PFSK-1 (cell line): ENCODE data around the gene SESN2.

Source experiments
- FOXP2 ChIP-seq: optimal IDR thresholded peaks from 2 replicates; pipeline ENCODE3; 2011; ENCODE audit warnings: borderline replicate concordance, control low read depth, inconsistent platforms; ENCODE audit not compliant: insufficient read depth; ENCODE audit errors: extremely low read length, extremely low read depth
- POLR2AphosphoS5 ChIP-seq: IDR thresholded peaks from 2 replicates; pipeline ENCODE4 v1.6.1; 2012; ENCODE audit warnings: low read depth, mild to moderate bottlenecking, control low read depth, low read length, moderate library complexity
- SIN3A ChIP-seq: IDR thresholded peaks from 2 replicates; pipeline ENCODE4 v1.6.1; 2012; ENCODE audit warnings: mild to moderate bottlenecking, low read length, moderate library complexity, borderline replicate concordance; ENCODE audit not compliant: insufficient read depth
- TAF1 ChIP-seq: IDR thresholded peaks from 2 replicates; pipeline ENCODE4 v1.6.1; 2012; ENCODE audit warnings: low read length, control low read depth, borderline replicate concordance; ENCODE audit not compliant: insufficient read depth
- TF ChIP-seq, protein P1 (sequence below), 2 experiments: IDR thresholded peaks; 2 replicates each; pipeline versions ENCODE4 v1.6.1 to v1.8.0; 2011 to 2012; ENCODE audit warnings: low read depth in 2 of 2, low read length in 2 of 2, control low read depth in 1 of 2, inconsistent platforms in 1 of 2, mild to moderate bottlenecking in 1 of 2, moderate library complexity in 1 of 2; ENCODE audit not compliant: insufficient read depth in 1 of 2

Gene SESN2

GRCh38 chr1:28273216-28273860, 14.0 kb downstream of the SESN2 start:
- TF ChIP-seq SIN3A (no peak), FOXP2 (no peak), TAF1 (no peak), POLR2AphosphoS5 (no peak)
- TF ChIP-seq, protein P1, sequence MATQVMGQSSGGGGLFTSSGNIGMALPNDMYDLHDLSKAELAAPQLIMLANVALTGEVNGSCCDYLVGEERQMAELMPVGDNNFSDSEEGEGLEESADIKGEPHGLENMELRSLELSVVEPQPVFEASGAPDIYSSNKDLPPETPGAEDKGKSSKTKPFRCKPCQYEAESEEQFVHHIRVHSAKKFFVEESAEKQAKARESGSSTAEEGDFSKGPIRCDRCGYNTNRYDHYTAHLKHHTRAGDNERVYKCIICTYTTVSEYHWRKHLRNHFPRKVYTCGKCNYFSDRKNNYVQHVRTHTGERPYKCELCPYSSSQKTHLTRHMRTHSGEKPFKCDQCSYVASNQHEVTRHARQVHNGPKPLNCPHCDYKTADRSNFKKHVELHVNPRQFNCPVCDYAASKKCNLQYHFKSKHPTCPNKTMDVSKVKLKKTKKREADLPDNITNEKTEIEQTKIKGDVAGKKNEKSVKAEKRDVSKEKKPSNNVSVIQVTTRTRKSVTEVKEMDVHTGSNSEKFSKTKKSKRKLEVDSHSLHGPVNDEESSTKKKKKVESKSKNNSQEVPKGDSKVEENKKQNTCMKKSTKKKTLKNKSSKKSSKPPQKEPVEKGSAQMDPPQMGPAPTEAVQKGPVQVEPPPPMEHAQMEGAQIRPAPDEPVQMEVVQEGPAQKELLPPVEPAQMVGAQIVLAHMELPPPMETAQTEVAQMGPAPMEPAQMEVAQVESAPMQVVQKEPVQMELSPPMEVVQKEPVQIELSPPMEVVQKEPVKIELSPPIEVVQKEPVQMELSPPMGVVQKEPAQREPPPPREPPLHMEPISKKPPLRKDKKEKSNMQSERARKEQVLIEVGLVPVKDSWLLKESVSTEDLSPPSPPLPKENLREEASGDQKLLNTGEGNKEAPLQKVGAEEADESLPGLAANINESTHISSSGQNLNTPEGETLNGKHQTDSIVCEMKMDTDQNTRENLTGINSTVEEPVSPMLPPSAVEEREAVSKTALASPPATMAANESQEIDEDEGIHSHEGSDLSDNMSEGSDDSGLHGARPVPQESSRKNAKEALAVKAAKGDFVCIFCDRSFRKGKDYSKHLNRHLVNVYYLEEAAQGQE (IDR thresholded peaks at IDR 0.05; ENCODE audit: insufficient read depth in 1 of 2, low read depth in 2 of 2, low read length in 2 of 2): no peak

DNA sequence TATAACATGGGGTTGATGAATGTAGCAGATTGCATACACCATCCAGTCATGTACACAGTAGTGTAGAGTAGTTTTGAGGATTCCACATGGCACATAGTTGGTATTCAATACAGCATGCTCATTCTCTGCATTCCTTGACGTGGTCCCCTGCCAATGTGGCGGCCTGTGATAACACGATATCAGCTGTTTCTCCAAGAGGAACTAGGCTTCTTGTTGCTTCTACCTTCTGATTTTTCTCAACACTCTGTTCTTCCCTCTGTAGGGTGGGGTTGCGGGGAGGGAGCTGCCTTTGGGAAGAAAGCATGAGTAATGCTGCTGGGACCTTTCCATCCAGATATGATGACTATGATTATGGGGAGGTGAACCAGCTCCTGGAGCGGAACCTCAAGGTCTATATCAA, 19.4 kb downstream of the SESN2 start:
- TF ChIP-seq POLR2AphosphoS5 (no peak), TAF1 (no peak), SIN3A (no peak), FOXP2 (no peak)
- TF ChIP-seq, protein P1 (IDR thresholded peaks at IDR 0.05; ENCODE audit: insufficient read depth in 1 of 2, low read depth in 2 of 2, low read length in 2 of 2): no peak

- TF ChIP-seq SIN3A: no peak
- no peak for TF ChIP-seq TAF1
- TF ChIP-seq, protein P1 (IDR thresholded peaks at IDR 0.05; ENCODE audit: insufficient read depth in 1 of 2, low read depth in 2 of 2, low read length in 2 of 2): no peak
- TF ChIP-seq POLR2AphosphoS5: no peak
- TF ChIP-seq FOXP2: no peak
Observed at GRCh38 chr1:28279721-28280120, 20.4 kb downstream of the SESN2 start.

GRCh38 chr1:28280501-28280900, 21.2 kb downstream of the SESN2 start:
- TF ChIP-seq TAF1 (no peak), SIN3A (no peak), FOXP2 (no peak), POLR2AphosphoS5 (no peak)
- TF ChIP-seq, protein P1 (IDR thresholded peaks at IDR 0.05; ENCODE audit: insufficient read depth in 1 of 2, low read depth in 2 of 2, low read length in 2 of 2): no peak

DNA sequence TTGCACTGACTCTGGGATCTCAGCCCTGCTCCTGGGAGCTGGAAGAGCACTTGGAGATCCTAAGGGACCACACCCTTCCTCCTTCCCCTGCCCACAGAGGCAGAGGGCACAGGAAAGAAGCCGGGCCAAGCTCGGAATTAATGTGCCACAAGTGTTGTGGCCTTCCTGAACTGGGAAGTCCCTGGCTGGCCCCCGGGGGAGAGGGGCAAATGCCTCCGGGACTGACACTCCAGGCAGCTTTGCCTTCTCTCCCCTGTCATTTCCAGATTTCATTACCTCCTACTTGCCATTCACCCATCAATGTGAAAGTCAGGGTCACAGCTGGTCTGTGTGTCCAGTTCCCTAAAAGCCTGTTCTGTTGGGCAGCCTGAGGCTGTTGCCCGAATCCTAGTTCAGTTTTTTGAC, 21.7 kb downstream of the SESN2 start:
- TF ChIP-seq SIN3A (no peak), POLR2AphosphoS5 (no peak), TAF1 (no peak), FOXP2 (no peak)
- TF ChIP-seq, protein P1 (IDR thresholded peaks at IDR 0.05; ENCODE audit: insufficient read depth in 1 of 2, low read depth in 2 of 2, low read length in 2 of 2): no peak
